Esophagus squamous epithelium (tissue), 4 donors: Measurements from ENCODE around the gene KCNMA1.

Experiments
- CTCF ChIP-seq, 6 experiments: fragments of 450-650 bp in 4 of 6; fragments of 200-600 bp in 2 of 6; sonication (generic) in 2 of 6; IDR thresholded peaks; one replicate each; pipeline ENCODE4 v1.5.1; 2016 to 2019; ENCODE audit warnings: antibody characterized with exemption in 6 of 6, mild to moderate bottlenecking in 4 of 6, moderate library complexity in 4 of 6
- POLR2A ChIP-seq, 4 donors: fragments of 450-650 bp; IDR thresholded peaks; one replicate each; pipeline ENCODE4 v1.6.1; 2017; ENCODE audit warnings: antibody characterized with exemption in 4 of 4, mild to moderate bottlenecking in 4 of 4, moderate library complexity in 3 of 4

GRCh38 chr10:77546042-77546441, 91.6 kb downstream of the KCNMA1 start:
- TF ChIP-seq CTCF (IDR thresholded peaks at IDR 0.05) (no peak), POLR2A (IDR thresholded peaks at IDR 0.05) (no peak)
